Ishikawa (cell line): ENCODE data around the gene LRRC42.

Experiments
- CEBPB ChIP-seq: IDR thresholded peaks from 2 replicates; pipeline ENCODE4 v1.6.1; 2012
- EP300 ChIP-seq: IDR thresholded peaks from 2 replicates; pipeline ENCODE4 v1.6.1; 2012; ENCODE audit warnings: borderline replicate concordance
- FOXM1 ChIP-seq: IDR thresholded peaks from 2 replicates; pipeline ENCODE4 v1.6.1; 2012; ENCODE audit warnings: low read depth, borderline replicate concordance
- NFIC ChIP-seq: IDR thresholded peaks from 2 replicates; pipeline ENCODE4 v1.6.1; 2012
- RAD21 ChIP-seq: IDR thresholded peaks from 2 replicates; pipeline ENCODE4 v1.6.1; 2012; ENCODE audit warnings: low read depth
- TAF1 ChIP-seq: IDR thresholded peaks from 2 replicates; pipeline ENCODE4 v1.6.1; 2012; ENCODE audit warnings: low read depth, mild to moderate bottlenecking
- TCF12 ChIP-seq: IDR thresholded peaks from 2 replicates; pipeline ENCODE4 v1.6.1; 2012; ENCODE audit warnings: low read depth
- TF ChIP-seq, protein P1 (sequence below): IDR thresholded peaks from 2 replicates; pipeline ENCODE4 v1.6.1; 2012
- TF ChIP-seq, protein P2 (sequence below): IDR thresholded peaks from 2 replicates; pipeline ENCODE4 v1.6.1; 2012

DNA sequence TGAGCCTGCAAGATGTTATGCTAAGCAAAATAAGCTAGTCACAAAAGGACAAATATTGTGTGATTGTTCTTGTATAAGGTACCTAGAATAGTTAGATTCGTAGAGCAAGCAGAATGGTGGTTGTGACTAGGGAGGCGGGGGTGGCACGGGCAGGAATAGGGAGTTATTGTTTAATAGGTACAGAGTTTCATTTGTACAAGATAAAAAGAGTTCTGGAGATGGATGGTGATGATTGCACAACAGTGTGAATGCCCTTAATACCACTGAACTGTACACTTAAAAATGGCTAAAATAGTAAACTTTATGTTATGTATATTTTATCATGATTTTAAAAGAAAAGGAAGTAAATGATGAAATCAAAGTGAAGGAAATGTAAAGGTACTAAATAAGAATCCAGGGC lies 20.6 kb downstream of the LRRC42 start:
- TF ChIP-seq TAF1 (no peak), NFIC (no peak), CEBPB (no peak), TCF12 (no peak), RAD21 (no peak), EP300 (no peak), FOXM1 (no peak)
- TF ChIP-seq, protein P1, sequence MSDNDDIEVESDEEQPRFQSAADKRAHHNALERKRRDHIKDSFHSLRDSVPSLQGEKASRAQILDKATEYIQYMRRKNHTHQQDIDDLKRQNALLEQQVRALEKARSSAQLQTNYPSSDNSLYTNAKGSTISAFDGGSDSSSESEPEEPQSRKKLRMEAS, result no peak
- TF ChIP-seq, protein P2, sequence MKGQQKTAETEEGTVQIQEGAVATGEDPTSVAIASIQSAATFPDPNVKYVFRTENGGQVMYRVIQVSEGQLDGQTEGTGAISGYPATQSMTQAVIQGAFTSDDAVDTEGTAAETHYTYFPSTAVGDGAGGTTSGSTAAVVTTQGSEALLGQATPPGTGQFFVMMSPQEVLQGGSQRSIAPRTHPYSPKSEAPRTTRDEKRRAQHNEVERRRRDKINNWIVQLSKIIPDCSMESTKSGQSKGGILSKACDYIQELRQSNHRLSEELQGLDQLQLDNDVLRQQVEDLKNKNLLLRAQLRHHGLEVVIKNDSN, result no peak
